Loucy (cell line): ENCODE measurements around the gene NAAA.

Experiments
- H2AFZ ChIP-seq: fragments of 200-600 bp; sonication (generic); 2 replicates; pipeline ENCODE4 v1.6.0; 2016; ENCODE audit warnings: antibody characterized with exemption, mild to moderate bottlenecking, low read length, moderate library complexity
- H3F3A ChIP-seq: fragments of 200-600 bp; 2 replicates; pipeline ENCODE4 v1.6.0; 2016; ENCODE audit warnings: antibody characterized with exemption, low read depth, mild to moderate bottlenecking
- H3K27me3 ChIP-seq: fragments of 200-600 bp; sonication (generic); 2 replicates; pipeline ENCODE4 v1.6.1; 2014; ENCODE audit warnings: low read length, mild to moderate bottlenecking; ENCODE audit not compliant: insufficient read depth, poor library complexity, severe bottlenecking
- H3K36me3 ChIP-seq: fragments of 200-600 bp; sonication (generic); 2 replicates; pipeline ENCODE4 v1.6.1; 2016; ENCODE audit warnings: low read length; ENCODE audit not compliant: insufficient read depth
- H3K4me1 ChIP-seq: fragments of 200-600 bp; sonication (generic); 2 replicates; pipeline ENCODE4 v1.5.1; 2014; ENCODE audit warnings: low read length, mild to moderate bottlenecking; ENCODE audit not compliant: insufficient read depth, poor library complexity, severe bottlenecking
- H3K4me2 ChIP-seq: fragments of 200-600 bp; sonication (generic); 2 replicates; pipeline ENCODE4 v1.6.0; 2014; ENCODE audit warnings: antibody characterized with exemption, low read length, low read depth, mild to moderate bottlenecking; ENCODE audit not compliant: poor library complexity, severe bottlenecking
- H3K4me3 ChIP-seq: fragments of 200-600 bp; sonication (generic); 2 replicates; pipeline ENCODE4 v1.5.1; 2014; ENCODE audit warnings: low read length, mild to moderate bottlenecking, mixed read lengths; ENCODE audit not compliant: poor library complexity, severe bottlenecking
- H3K79me2 ChIP-seq: fragments of 200-600 bp; sonication (generic); 2 replicates; pipeline ENCODE4 v1.6.1; 2014; ENCODE audit warnings: low read length; ENCODE audit not compliant: insufficient read depth
- H3K9ac ChIP-seq: fragments of 200-600 bp; sonication (generic); 2 replicates; pipeline ENCODE4 v1.6.0; 2014; ENCODE audit warnings: mild to moderate bottlenecking, low read depth, low read length, moderate library complexity; ENCODE audit not compliant: poor library complexity, severe bottlenecking
- H3K9me2 ChIP-seq: fragments of 200-600 bp; sonication (generic); replicated peaks from 2 replicates; pipeline ENCODE4 v1.6.1; 2016; ENCODE audit warnings: low read depth, low read length, mixed read lengths
- H3K9me3 ChIP-seq: fragments of 200-600 bp; sonication (generic); 2 replicates; pipeline ENCODE4 v1.6.1; 2014; ENCODE audit warnings: mild to moderate bottlenecking, antibody characterized with exemption, low read length, low read depth; ENCODE audit not compliant: insufficient read depth
- H4K20me1 ChIP-seq: fragments of 200-600 bp; sonication (generic); 2 replicates; pipeline ENCODE4 v1.6.0; 2014; ENCODE audit warnings: antibody characterized with exemption, low read length, mild to moderate bottlenecking; ENCODE audit not compliant: insufficient read depth, poor library complexity, severe bottlenecking
- CTCF ChIP-seq: fragments of 200-600 bp; sonication (generic); conservative IDR thresholded peaks from 2 replicates; pipeline ENCODE4 v1.5.1; 2014; ENCODE audit warnings: mild to moderate bottlenecking, antibody characterized with exemption, low read length
- EZH2phosphoT487 ChIP-seq: fragments of 200-600 bp; IDR thresholded peaks from 2 replicates; pipeline ENCODE4 v1.6.1; 2018; ENCODE audit warnings: antibody characterized with exemption, mild to moderate bottlenecking, moderate library complexity, borderline replicate concordance

NAAA gene

GRCh38 chr4:75980576-75980975 is 39.8 kb upstream of the NAAA start:
- no peak overlapping the region for H3K9ac ChIP-seq
- no peak for TF ChIP-seq CTCF
- TF ChIP-seq EZH2phosphoT487, result no peak
- H3K9me2 ChIP-seq, result no peaks in the 10 kb centered on the region
- H3K27me3 ChIP-seq, result no peaks in the 10 kb centered on the region
- no peaks in the 10 kb centered on the region for H4K20me1 ChIP-seq
- peaks cover 52% of the 10 kb centered on the region for H3K36me3 ChIP-seq
- peaks cover 5% of the 10 kb centered on the region for H3K4me1 ChIP-seq
- no peak overlapping the region for H2AFZ ChIP-seq
- H3K4me3 ChIP-seq, result no peak overlapping the region
- no peak overlapping the region for H3K4me2 ChIP-seq
- H3K79me2 ChIP-seq, result peaks cover 19% of the 10 kb centered on the region; the same call in 1 of the 2 replicates
- H3K9me3 ChIP-seq, result peaks cover 3% of the 10 kb centered on the region; the same call in 1 of the 2 replicates
- no peaks in the 10 kb centered on the region for H3F3A ChIP-seq

GRCh38 chr4:75976177-75976576 is 35.4 kb upstream of the NAAA start:
- Histone ChIP-seq H3K79me2 (0 out of 2 replicates have a peak, but pooled peaks cover 2% of the 10 kb centered on the region), H3K9me2 (no peaks in the 10 kb centered on the region), H3K9me3 (peaks cover 3% of the 10 kb centered on the region; the same call in 1 of the 2 replicates), H3K9ac (no peak overlapping the region), H3K4me2 (no peak overlapping the region), H4K20me1 (no peaks in the 10 kb centered on the region), H3K27me3 (no peaks in the 10 kb centered on the region), H2AFZ (no peak overlapping the region), H3F3A (no peaks in the 10 kb centered on the region), H3K4me3 (no peak overlapping the region), H3K4me1 (no peaks in the 10 kb centered on the region), H3K36me3 (peaks cover 82% of the 10 kb centered on the region)
- TF ChIP-seq EZH2phosphoT487 (no peak), CTCF (no peak)

GRCh38 chr4:75973766-75974165 is 33.0 kb upstream of the NAAA start:
- H3K9me3 ChIP-seq, result peaks cover 3% of the 10 kb centered on the region; the same call in 1 of the 2 replicates
- H3K4me3 ChIP-seq, result no peak overlapping the region
- peaks cover 90% of the 10 kb centered on the region for H3K36me3 ChIP-seq
- no peak overlapping the region for H3K9ac ChIP-seq
- no peaks in the 10 kb centered on the region for H3K79me2 ChIP-seq
- no peak overlapping the region for H2AFZ ChIP-seq
- no peaks in the 10 kb centered on the region for H3K4me1 ChIP-seq
- H4K20me1 ChIP-seq, result no peaks in the 10 kb centered on the region
- no peaks in the 10 kb centered on the region for H3K9me2 ChIP-seq
- no peak overlapping the region for H3K4me2 ChIP-seq
- no peaks in the 10 kb centered on the region for H3K27me3 ChIP-seq
- H3F3A ChIP-seq, result no peaks in the 10 kb centered on the region
- TF ChIP-seq EZH2phosphoT487 (no peak), CTCF (no peak)
